ENCODE data around the gene RNF4.
"Not testable (repeated sequence)": the region's sequence is repeated elsewhere in the genome, so short reads cannot be mapped to it uniquely, and the experiment has no call there.

The RNF4 gene

DNA sequence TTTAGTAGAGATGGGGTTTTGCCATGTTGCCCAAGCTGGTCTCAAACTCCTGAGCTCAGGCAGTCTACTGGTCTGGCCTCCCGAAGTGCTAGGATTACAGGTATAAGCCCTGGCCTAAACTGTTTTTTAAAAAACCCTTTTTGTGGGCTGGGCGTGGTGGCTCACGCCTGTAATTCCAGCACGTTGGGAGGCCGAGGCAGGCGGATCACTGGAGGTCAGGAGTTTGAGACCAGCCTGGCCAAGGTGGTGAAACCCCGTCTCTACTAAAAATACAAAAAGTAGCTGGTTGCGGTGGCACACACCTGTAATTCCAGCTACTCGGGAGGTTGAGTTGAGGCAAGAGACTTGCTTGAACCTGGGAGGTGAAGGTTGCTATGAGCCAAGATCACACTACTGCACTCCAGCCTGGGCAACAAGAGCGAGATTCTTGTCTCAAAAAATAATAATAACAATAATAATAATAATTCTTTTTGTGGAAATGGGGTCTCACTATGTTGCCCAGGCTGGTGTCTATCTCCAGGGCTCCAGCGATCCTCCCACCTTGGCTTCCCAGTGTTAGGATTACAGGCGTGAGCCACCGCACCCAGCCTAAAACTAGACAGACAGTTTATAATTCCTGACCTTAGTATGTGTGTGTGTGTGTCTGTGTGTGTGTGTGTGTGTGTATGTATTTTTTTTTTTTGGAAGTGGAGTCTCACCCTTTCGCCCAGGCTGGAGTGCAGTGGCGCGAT, 78.2 kb downstream of the RNF4 start:
- DNase-seq, ATAC-seq, H3K4me3 Mint-ChIP-seq, H3K27me3 Mint-ChIP-seq, H3K9me3 Mint-ChIP-seq, H3K27ac Mint-ChIP-seq: not testable (repeated sequence)
- peaks cover 22% of the 10 kb centered on the region for H3K4me1 Mint-ChIP-seq

GRCh38 chr4:2551118-2551517, 82.2 kb downstream of the RNF4 start:
- DNase-seq (no peak), ATAC-seq (no peak)
- peak overlapping the region in 1 of 2 donors; percentile 8 for H3K27ac Mint-ChIP-seq
- H3K9me3 Mint-ChIP-seq, result no peaks in the 10 kb centered on the region
- H3K4me3 Mint-ChIP-seq, result no peak overlapping the region
- no peaks in the 10 kb centered on the region for H3K27me3 Mint-ChIP-seq
- H3K4me1 Mint-ChIP-seq, result peaks cover 44% of the 10 kb centered on the region

DNA sequence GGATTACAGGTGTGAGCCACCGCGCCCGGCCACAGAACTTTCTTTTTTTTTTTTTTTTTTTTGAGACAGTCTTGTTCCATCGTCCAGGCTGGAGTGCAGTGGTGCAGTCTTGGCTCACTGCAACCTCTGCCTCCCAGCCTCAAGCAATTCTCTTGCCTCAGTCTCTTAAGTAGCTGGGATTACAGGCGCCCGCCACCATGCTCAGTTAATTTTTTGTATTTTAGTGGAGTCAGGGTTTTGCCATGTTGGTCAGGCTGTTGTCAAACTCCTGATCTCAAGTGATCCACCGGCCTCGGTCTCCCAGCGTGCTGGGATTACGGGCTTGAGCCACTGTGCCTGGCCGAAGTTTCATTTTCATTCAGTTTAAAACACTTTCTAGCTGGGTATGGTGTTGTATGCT, 83.9 kb downstream of the RNF4 start:
- Mint-ChIP-seq H3K4me3 (no peak overlapping the region), H3K4me1 (peaks cover 48% of the 10 kb centered on the region), H3K27me3 (no peaks in the 10 kb centered on the region), H3K9me3 (no peaks in the 10 kb centered on the region), H3K27ac (peak overlapping the region; percentile 65 to 67)
- ATAC-seq (no peak), DNase-seq (no peak)

DNA sequence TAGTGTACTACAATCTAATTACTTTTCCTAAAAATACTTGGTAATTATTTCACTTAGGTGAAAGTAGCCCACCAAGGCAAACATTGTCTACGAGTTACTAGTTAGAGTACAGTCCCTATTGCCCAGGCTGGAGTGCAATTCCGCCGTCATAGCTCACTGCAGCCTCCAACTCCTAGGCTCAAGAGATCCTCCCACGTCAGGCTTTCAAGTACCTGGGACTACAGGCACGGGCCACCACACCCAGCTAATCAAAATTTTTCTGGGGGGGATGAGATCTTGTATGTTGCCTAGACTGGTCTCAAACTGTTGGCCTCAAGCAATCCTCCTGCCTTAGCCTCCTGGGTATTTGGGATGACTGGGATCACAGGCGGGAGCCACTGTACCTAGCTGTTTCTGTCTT, 89.4 kb downstream of the RNF4 start:
- ATAC-seq (no peak), DNase-seq (no peak)
- H3K4me3 Mint-ChIP-seq, result no peak overlapping the region
- no peak overlapping the region for H3K27ac Mint-ChIP-seq
- H3K27me3 Mint-ChIP-seq, result no peaks in the 10 kb centered on the region
- no peaks in the 10 kb centered on the region for H3K9me3 Mint-ChIP-seq
- H3K4me1 Mint-ChIP-seq, result peaks cover 44% of the 10 kb centered on the region

DNA sequence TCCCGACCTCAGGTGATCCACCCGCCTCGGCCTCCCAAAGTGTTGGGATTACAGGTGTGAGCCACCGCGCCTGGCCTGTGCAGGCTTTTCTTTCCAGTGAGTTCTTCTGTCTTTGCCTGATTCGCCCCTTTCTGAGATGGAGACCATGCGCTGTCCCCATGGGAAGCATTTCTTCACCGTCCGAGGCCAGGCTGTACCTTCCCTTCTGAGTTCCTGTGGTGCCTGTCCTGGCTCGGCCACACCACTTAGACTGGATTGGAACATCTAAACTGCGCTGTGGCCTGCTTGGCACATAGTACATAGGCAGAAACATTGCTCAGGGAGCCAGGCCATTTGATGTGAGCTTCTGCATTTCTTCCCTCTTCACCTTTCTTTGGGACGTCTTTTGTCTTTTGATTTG, 91.3 kb downstream of the RNF4 start:
- Mint-ChIP-seq H3K4me3 (no peak overlapping the region), H3K4me1 (peaks cover 37% of the 10 kb centered on the region)
- DNase-seq, result no peak

More for the DNA sequence above, 91.3 kb downstream of the RNF4 start:
- Mint-ChIP-seq H3K9me3 (no peaks in the 10 kb centered on the region), H3K27ac (no peak overlapping the region), H3K27me3 (no peaks in the 10 kb centered on the region)
- ATAC-seq, result no peak
